OCI-LY3 (cell line): Measurements from ENCODE around the gene ZNF423.

Experiments used
- CTCF ChIP-seq: fragments of 200-600, 300-600 bp; sonication (generic); IDR thresholded peaks from 2 replicates; pipeline ENCODE4 v1.5.1; 2014; ENCODE audit warnings: antibody characterized with exemption, low read length, low read depth
- EZH2phosphoT487 ChIP-seq: fragments of 200-600 bp; shearing (Covaris generic); IDR thresholded peaks from 2 replicates; pipeline ENCODE4 v1.6.1; 2018; ENCODE audit warnings: antibody characterized with exemption, mixed run types, low read depth

- TF ChIP-seq CTCF (no peak), EZH2phosphoT487 (no peak)
Measured at GRCh38 chr16:49483251-49483650, 372.7 kb downstream of the ZNF423 start.
